ENCODE data around the gene MX1. TPM values are rescaled to one million over a fixed set of nuclear protein-coding genes. Genes with fewer than 3 reads are reported as not detected.

MX1 gene
- total RNA-seq, 2 experiments from 2014 or later: 544 to 967 TPM

GRCh38 chr21:41483415-41483814 lies 57.4 kb downstream of the MX1 start:
- Mint-ChIP-seq H3K27me3 (peaks cover 37% of the 10 kb centered on the region), H3K4me3 (no peak overlapping the region), H3K27ac (no peak overlapping the region), H3K4me1 (peaks cover 12% of the 10 kb centered on the region), H3K9me3 (ENCODE audit: low read depth) (no peaks in the 10 kb centered on the region), H3K36me3 (no peaks in the 10 kb centered on the region)
- CTCF ChIA-PET: interaction anchor here (0.6 to 0.7 kb wide), 2 partner anchors 453 to 868 kb away, joined by 3 read pairs; no protein-coding TSS in a partner anchor
- ATAC-seq (no peak), DNase-seq (no peak)

- H3K4me3 Mint-ChIP-seq: no peak overlapping the region
- H3K27me3 Mint-ChIP-seq: peaks cover 32% of the 10 kb centered on the region
- DNase-seq: no peak
- peaks cover 7% of the 10 kb centered on the region for H3K4me1 Mint-ChIP-seq
- no peak for ATAC-seq
- H3K27ac Mint-ChIP-seq: no peak overlapping the region
- H3K36me3 Mint-ChIP-seq: no peaks in the 10 kb centered on the region
- no peaks in the 10 kb centered on the region for H3K9me3 Mint-ChIP-seq (ENCODE audit: low read depth)
- CTCF ChIA-PET: interaction anchor here (0.6 to 0.7 kb wide), 2 partner anchors 453 to 868 kb away, joined by 3 read pairs; no protein-coding TSS in a partner anchor
These were observed 57.9 kb downstream of the MX1 start for GRCh38 chr21:41483973-41484372.

- Mint-ChIP-seq H3K27ac (no peak overlapping the region), H3K4me3 (no peak overlapping the region)
- CTCF ChIA-PET: no interaction called here
These were observed 61.0 kb downstream of the MX1 start for GRCh38 chr21:41487082-41487481.

GRCh38 chr21:41488080-41488479 lies 62.0 kb downstream of the MX1 start:
- ATAC-seq: no peak
- no peak overlapping the region for H3K4me3 Mint-ChIP-seq
- H3K36me3 Mint-ChIP-seq: no peaks in the 10 kb centered on the region
- peaks cover 3% of the 10 kb centered on the region for H3K4me1 Mint-ChIP-seq
- H3K27ac Mint-ChIP-seq: no peak overlapping the region
- CTCF ChIA-PET: no interaction called here
- H3K9me3 Mint-ChIP-seq (ENCODE audit: low read depth): no peaks in the 10 kb centered on the region
- DNase-seq: no peak
- H3K27me3 Mint-ChIP-seq: peaks cover 11% of the 10 kb centered on the region

More at GRCh38 chr21:41487082-41487481, 61.0 kb downstream of the MX1 start:
- H3K27me3 Mint-ChIP-seq: peaks cover 20% of the 10 kb centered on the region
- no peaks in the 10 kb centered on the region for H3K9me3 Mint-ChIP-seq (ENCODE audit: low read depth)
- no peaks in the 10 kb centered on the region for H3K36me3 Mint-ChIP-seq
- peaks cover 5% of the 10 kb centered on the region for H3K4me1 Mint-ChIP-seq
- no peak for DNase-seq
- no peak for ATAC-seq

- Mint-ChIP-seq H3K27ac (no peak overlapping the region), H3K4me3 (no peak overlapping the region), H3K36me3 (no peaks in the 10 kb centered on the region), H3K4me1 (no peaks in the 10 kb centered on the region), H3K9me3 (ENCODE audit: low read depth) (no peaks in the 10 kb centered on the region), H3K27me3 (peaks cover 7% of the 10 kb centered on the region)
- DNase-seq (no peak), ATAC-seq (no peak)
- CTCF ChIA-PET: no interaction called here
These were observed 63.3 kb downstream of the MX1 start for GRCh38 chr21:41489329-41489728.

- Mint-ChIP-seq H3K36me3 (no peaks in the 10 kb centered on the region), H3K4me1 (no peaks in the 10 kb centered on the region), H3K27me3 (peaks cover 5% of the 10 kb centered on the region), H3K9me3 (ENCODE audit: low read depth) (no peaks in the 10 kb centered on the region), H3K27ac (no peak overlapping the region), H3K4me3 (no peak overlapping the region)
- DNase-seq (no peak), ATAC-seq (no peak)
- CTCF ChIA-PET: no interaction called here
These were observed 64.3 kb downstream of the MX1 start for GRCh38 chr21:41490330-41490729.

- Mint-ChIP-seq H3K27me3 (peaks cover 5% of the 10 kb centered on the region), H3K4me1 (no peaks in the 10 kb centered on the region), H3K27ac (no peak overlapping the region), H3K9me3 (ENCODE audit: low read depth) (no peaks in the 10 kb centered on the region), H3K36me3 (no peaks in the 10 kb centered on the region), H3K4me3 (no peak overlapping the region)
- ATAC-seq (no peak), DNase-seq (no peak)
- CTCF ChIA-PET: interaction anchor here (0.7 kb wide), 1 partner anchor 24 kb away, joined by 3 read pairs; no protein-coding TSS in a partner anchor
These were observed 65.4 kb downstream of the MX1 start for GRCh38 chr21:41491412-41491811.

- ATAC-seq (no peak), DNase-seq (no peak)
- H3K4me1 Mint-ChIP-seq: no peaks in the 10 kb centered on the region
- CTCF ChIA-PET: no interaction called here
- H3K27ac Mint-ChIP-seq: no peak overlapping the region
- no peak overlapping the region for H3K4me3 Mint-ChIP-seq
- no peaks in the 10 kb centered on the region for H3K9me3 Mint-ChIP-seq (ENCODE audit: low read depth)
- H3K36me3 Mint-ChIP-seq: no peaks in the 10 kb centered on the region
- H3K27me3 Mint-ChIP-seq: peaks cover 13% of the 10 kb centered on the region
These were observed 68.2 kb downstream of the MX1 start for GRCh38 chr21:41494242-41494641.

GRCh38 chr21:41497008-41497407 lies 71.0 kb downstream of the MX1 start:
- CTCF ChIA-PET: no interaction called here
- peaks cover 25% of the 10 kb centered on the region for H3K27me3 Mint-ChIP-seq

GRCh38 chr21:41497788-41498187 lies 71.7 kb downstream of the MX1 start:
- Mint-ChIP-seq H3K9me3 (ENCODE audit: low read depth) (no peaks in the 10 kb centered on the region), H3K27me3 (peaks cover 28% of the 10 kb centered on the region), H3K27ac (no peak overlapping the region), H3K4me3 (no peak overlapping the region), H3K4me1 (no peaks in the 10 kb centered on the region), H3K36me3 (no peaks in the 10 kb centered on the region)
- CTCF ChIA-PET: no interaction called here
- ATAC-seq (no peak), DNase-seq (no peak)

More at GRCh38 chr21:41497008-41497407, 71.0 kb downstream of the MX1 start:
- no peaks in the 10 kb centered on the region for H3K9me3 Mint-ChIP-seq (ENCODE audit: low read depth)
- H3K4me3 Mint-ChIP-seq: no peak overlapping the region
- DNase-seq: no peak
- H3K36me3 Mint-ChIP-seq: no peaks in the 10 kb centered on the region
- no peak overlapping the region for H3K27ac Mint-ChIP-seq
- no peaks in the 10 kb centered on the region for H3K4me1 Mint-ChIP-seq
- ATAC-seq: no peak

GRCh38 chr21:41499920-41500319 lies 73.9 kb downstream of the MX1 start:
- peaks cover 4% of the 10 kb centered on the region for H3K4me1 Mint-ChIP-seq
- no peak for DNase-seq
- CTCF ChIA-PET: no interaction called here
- peaks cover 37% of the 10 kb centered on the region for H3K27me3 Mint-ChIP-seq
- H3K9me3 Mint-ChIP-seq (ENCODE audit: low read depth): no peaks in the 10 kb centered on the region
- H3K4me3 Mint-ChIP-seq: no peak overlapping the region
- H3K36me3 Mint-ChIP-seq: no peaks in the 10 kb centered on the region
- no peak for ATAC-seq
- no peak overlapping the region for H3K27ac Mint-ChIP-seq

- Mint-ChIP-seq H3K27ac (no peak overlapping the region), H3K4me3 (no peak overlapping the region), H3K36me3 (no peaks in the 10 kb centered on the region), H3K27me3 (peaks cover 41% of the 10 kb centered on the region), H3K4me1 (peaks cover 4% of the 10 kb centered on the region), H3K9me3 (ENCODE audit: low read depth) (no peaks in the 10 kb centered on the region)
- CTCF ChIA-PET: no interaction called here
- ATAC-seq (no peak), DNase-seq (no peak)
These were observed 74.3 kb downstream of the MX1 start for GRCh38 chr21:41500363-41500762.

GRCh38 chr21:41500931-41501381 lies 74.9 kb downstream of the MX1 start:
- CTCF ChIA-PET: no interaction called here
- H3K4me3 Mint-ChIP-seq: no peak overlapping the region
- H3K27ac Mint-ChIP-seq: no peak overlapping the region
- ATAC-seq: no peak
- no peaks in the 10 kb centered on the region for H3K36me3 Mint-ChIP-seq
- peaks cover 46% of the 10 kb centered on the region for H3K27me3 Mint-ChIP-seq
- DNase-seq: no peak
- no peaks in the 10 kb centered on the region for H3K9me3 Mint-ChIP-seq (ENCODE audit: low read depth)
- peaks cover 4% of the 10 kb centered on the region for H3K4me1 Mint-ChIP-seq

- peaks cover 55% of the 10 kb centered on the region for H3K27me3 Mint-ChIP-seq
- peaks cover 4% of the 10 kb centered on the region for H3K4me1 Mint-ChIP-seq
- CTCF ChIA-PET: no interaction called here
- H3K9me3 Mint-ChIP-seq (ENCODE audit: low read depth): no peaks in the 10 kb centered on the region
- no peak overlapping the region for H3K4me3 Mint-ChIP-seq
- no peaks in the 10 kb centered on the region for H3K36me3 Mint-ChIP-seq
- no peak for DNase-seq
- H3K27ac Mint-ChIP-seq: no peak overlapping the region
- no peak for ATAC-seq
These were observed 75.9 kb downstream of the MX1 start for GRCh38 chr21:41501919-41502318.

GRCh38 chr21:41503331-41503730 lies 77.3 kb downstream of the MX1 start:
- peaks cover 4% of the 10 kb centered on the region for H3K4me1 Mint-ChIP-seq
- peaks cover 54% of the 10 kb centered on the region for H3K27me3 Mint-ChIP-seq
- CTCF ChIA-PET: no interaction called here
- H3K36me3 Mint-ChIP-seq: no peaks in the 10 kb centered on the region
- no peaks in the 10 kb centered on the region for H3K9me3 Mint-ChIP-seq (ENCODE audit: low read depth)
- no peak overlapping the region for H3K27ac Mint-ChIP-seq
- no peak overlapping the region for H3K4me3 Mint-ChIP-seq
- no peak for ATAC-seq
- no peak for DNase-seq

Data from activated CD8-positive, alpha-beta memory T cell treated with anti-CD3 and anti-CD28 coated beads, Interleukin-2, amount 10 ng/mL, durations not matched to agents 7 days and 5 days (primary cell).